Upper lobe of left lung (tissue), 4 donors: ENCODE data around the gene ONECUT1.

Experiments used
- POLR2A ChIP-seq, 4 donors: fragments of 450-650 bp; IDR thresholded peaks; one replicate each; pipeline ENCODE4 v1.5.1; 2016 to 2017; ENCODE audit warnings: antibody characterized with exemption in 4 of 4, mild to moderate bottlenecking in 2 of 4
- TF ChIP-seq, protein P1 (sequence below), 6 experiments: fragments of 450-650 bp in 4 of 6; fragments of 200-600 bp in 2 of 6; sonication (generic) in 2 of 6; IDR thresholded peaks; one replicate each; pipeline ENCODE4 v1.5.1; 2016 to 2019; ENCODE audit warnings: antibody characterized with exemption in 6 of 6

DNA sequence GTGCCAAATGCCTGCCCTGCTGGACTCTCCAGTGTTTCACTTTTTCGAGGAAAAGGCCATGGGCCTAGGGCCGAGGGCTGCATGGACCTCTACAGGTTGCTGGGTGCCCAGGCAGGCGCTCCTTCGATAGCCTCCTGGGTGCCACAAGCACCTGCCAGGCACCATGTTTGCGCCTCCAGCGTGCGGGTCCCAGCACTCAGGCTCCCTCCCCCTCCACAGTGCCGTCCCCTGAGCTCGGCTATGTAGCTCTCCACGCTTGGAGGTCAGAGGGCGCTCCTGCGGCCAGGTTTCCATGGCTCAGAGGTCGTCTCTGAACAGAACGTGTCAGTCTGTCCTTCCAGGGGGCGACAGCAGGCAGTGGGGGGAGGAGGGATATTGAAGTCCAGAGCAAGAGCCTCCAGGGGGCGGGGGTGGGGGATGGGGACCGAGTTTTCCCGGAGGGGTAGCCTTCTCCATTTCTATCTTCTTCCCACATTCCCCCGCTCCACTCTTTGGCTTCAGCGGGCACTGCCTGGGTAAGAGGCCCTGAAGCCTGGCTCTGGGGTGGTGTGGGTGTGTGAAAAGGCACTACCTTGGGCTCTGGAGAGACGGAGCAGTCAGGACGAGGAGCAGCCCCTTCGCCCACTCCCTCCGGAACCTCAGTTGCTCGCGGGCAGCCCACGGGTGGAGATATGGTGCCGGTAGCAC is 3.6 kb downstream of the ONECUT1 start:
- TF ChIP-seq, protein P1, sequence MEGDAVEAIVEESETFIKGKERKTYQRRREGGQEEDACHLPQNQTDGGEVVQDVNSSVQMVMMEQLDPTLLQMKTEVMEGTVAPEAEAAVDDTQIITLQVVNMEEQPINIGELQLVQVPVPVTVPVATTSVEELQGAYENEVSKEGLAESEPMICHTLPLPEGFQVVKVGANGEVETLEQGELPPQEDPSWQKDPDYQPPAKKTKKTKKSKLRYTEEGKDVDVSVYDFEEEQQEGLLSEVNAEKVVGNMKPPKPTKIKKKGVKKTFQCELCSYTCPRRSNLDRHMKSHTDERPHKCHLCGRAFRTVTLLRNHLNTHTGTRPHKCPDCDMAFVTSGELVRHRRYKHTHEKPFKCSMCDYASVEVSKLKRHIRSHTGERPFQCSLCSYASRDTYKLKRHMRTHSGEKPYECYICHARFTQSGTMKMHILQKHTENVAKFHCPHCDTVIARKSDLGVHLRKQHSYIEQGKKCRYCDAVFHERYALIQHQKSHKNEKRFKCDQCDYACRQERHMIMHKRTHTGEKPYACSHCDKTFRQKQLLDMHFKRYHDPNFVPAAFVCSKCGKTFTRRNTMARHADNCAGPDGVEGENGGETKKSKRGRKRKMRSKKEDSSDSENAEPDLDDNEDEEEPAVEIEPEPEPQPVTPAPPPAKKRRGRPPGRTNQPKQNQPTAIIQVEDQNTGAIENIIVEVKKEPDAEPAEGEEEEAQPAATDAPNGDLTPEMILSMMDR (IDR thresholded peaks at IDR 0.05) = no peak
- TF ChIP-seq POLR2A (IDR thresholded peaks at IDR 0.05) = no peak
